SKM-1 treated with dmso at 0.1 percent for 144 hours (cell line): ENCODE measurements around the gene ST3GAL3.
"Not testable (repeated sequence)": the region's sequence is repeated elsewhere in the genome, so short reads cannot be mapped to it uniquely, and the experiment has no call there.

Experiments
- DNase-seq: peaks from one replicate; lab custom pipeline; 2025; ENCODE audit not compliant: unreplicated experiment; lab: John Stamatoyannopoulos, UW

ST3GAL3 gene

DNA sequence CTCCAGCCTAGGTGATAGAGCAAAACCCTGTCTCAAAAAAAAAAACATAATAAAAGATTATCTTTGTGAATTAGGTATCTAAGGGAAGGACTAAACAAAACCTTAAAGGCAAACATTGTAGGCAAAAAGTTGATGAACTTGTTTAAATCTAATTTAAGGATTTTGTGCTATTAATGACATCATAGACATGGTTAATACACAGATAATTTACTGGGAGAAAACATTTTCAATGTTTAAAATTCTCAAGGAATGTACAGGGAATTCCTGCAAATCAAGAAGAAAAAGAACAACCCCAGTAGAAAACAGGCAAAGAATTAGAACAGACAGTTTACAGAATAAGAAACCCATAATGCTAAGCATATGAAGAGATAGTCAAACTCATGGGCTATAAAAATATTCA is 47.6 kb downstream of the ST3GAL3 start:
- no peak for DNase-seq

DNA sequence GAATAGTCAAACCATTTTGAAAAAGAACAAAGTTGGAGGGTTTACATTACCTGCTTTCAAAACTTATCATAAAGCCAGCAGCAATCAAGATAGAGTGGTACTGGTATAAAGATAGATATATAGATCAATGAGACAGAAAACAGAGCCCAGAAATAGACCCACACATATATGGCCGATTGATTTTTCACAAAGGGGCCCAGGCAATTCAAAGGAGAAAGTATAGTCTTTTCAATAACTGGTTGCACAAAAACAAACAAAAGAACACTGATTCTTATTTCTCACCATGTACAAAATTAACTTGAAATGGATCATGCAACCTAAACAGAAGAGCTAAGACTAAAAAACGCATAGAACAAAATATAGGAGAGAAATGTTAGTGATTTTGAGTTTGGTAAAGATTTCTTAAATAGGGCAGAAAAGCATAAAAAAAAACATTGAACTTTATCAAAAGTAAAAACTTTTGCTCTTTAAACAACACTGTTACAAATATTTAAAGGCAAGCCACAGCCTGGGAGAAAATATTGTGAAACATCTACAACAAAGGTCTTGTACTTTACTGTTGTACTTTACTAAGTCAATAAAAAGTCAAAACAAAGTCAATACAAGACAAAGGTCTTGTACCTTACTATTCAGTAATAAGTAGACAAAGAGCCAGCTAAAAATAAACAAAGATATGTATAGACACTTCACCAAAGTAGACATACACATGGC is 50.2 kb downstream of the ST3GAL3 start:
- DNase-seq, result no peak

DNA sequence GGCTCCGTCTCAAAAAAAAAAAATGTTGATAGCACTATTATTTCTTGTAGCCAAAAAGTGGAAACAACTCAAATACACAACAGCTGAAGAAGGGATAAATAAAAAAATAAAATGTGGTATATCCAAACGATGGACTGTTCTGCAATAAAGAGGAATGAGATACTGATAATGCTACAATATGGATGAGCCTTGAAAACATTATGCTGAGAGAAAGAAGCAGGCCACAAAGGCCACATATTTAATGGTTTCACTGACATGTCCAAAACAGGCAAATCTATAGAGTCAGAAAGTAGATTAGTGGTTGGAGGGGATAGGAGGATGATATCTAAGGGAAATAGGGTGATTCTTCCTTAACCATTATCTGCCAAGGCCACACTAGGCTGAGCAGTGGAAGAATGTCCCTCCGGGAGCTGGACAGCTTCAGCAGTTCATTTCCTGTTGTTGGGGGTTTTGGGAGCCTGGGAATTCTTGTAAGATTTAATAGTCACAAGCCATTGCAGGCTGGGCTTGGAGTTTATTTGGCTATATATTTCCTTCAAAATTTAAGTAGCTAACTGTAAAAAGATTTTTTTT is 53.5 kb downstream of the ST3GAL3 start:
- no peak for DNase-seq

DNA sequence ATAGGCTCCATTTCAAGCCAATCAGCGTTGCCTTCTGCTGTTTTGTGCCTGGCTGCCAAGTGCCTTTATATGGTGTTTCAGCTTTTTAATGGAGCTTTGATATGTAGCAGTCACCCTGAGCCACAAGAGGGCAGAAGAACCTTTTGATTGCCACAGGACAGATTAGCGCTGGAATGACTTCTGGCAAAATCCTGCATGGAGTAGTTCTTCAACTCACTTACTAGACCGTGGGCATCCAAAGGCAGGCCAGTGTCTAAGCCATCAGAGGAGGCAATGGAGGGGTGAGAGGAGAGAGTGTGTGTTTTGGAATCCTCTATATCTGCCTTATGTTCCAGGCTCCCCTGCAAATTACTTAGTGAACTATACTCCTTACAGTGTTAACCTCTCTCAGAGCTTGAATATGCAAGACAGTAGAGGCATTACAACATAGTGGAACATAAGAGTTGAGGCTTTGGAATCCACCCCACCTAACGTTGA is 56.2 kb downstream of the ST3GAL3 start:
- peak; percentile 60 for DNase-seq

DNA sequence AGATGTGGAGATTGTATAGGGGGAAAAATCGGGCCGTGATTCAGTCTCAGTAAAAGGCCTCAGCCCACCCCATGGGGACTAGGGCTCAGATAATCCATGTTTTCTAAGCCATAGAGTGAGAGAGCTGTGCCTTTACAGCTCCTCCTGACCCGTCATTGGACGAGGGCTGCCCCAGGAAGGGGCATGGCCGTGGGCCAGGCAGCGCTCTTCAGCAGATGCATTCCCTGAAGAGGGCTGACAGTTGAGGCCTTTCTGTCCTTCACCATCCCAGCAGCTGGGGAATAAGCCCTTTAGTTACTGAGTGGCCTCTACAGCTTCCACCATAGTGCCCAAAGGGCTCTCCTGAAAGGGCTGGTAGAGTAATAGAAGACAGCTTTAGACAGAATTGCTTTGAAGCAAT is 57.2 kb downstream of the ST3GAL3 start:
- DNase-seq, result no peak

DNA sequence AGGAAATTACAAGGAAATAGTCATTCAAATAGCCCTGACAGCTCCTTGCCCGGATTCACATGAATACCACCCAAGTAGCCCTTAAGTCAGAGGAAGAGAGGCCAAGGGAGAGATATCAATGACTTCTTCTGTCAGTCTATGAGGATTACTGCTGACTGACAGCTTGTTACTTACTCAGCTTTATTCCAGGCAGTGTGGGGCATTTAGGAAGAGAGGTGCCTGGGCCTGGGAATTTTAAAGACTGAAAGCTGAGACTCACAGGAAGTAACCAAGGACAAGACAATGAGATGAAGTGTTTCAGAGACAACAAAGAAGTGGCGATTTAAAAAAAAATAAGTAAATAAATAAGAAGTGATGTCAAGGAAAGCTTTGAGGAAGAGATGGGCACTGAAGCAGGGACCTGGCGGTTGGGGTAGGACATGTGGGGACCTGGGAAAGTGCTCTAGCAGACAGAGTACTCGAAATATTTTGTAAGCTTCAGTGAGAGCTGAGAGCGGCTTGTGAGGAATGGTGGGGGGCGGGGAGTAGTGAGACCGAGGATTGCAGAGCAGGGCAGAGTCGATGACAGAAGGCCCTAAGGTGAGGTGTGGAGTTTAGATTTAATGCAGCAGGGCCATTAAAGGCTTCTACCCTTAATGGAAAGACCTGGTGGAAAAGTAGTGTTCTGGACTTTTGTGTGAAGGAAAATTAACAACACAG is 58.9 kb downstream of the ST3GAL3 start:
- no peak for DNase-seq

DNA sequence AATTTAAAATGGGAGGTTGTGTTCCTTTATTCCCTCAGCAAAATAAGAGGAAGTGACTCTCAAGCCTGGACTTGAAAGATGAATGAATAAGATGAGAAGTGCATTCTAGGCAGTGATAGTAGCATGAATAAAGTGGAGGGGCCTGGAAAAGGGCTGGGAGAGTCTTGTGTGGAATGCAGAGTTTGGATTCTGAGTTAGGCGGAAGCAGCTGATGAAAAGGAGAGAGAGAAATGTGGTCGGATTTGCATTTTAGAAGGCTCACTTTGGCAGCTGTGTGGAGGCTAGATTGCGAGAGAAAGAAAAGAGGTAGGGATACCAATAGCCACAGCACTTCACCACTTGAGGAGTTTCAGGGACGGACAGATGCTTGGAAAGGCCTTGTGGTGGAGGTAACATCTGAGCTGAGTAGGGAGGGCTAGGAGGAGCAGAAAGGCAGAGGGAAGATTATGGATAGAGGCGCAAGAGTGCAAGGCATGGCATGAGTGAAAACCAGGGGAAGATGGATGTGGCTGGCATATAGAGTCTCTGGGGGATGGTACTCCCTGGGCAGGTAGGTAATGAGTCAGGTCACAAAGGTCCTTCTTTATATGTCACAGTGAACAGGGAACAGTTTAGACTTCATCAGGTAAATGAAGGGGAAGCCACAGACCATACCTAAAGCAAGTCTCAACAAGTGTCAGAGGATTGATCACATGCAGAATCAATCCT is 59.6 kb downstream of the ST3GAL3 start:
- DNase-seq, result peak; percentile 20

DNA sequence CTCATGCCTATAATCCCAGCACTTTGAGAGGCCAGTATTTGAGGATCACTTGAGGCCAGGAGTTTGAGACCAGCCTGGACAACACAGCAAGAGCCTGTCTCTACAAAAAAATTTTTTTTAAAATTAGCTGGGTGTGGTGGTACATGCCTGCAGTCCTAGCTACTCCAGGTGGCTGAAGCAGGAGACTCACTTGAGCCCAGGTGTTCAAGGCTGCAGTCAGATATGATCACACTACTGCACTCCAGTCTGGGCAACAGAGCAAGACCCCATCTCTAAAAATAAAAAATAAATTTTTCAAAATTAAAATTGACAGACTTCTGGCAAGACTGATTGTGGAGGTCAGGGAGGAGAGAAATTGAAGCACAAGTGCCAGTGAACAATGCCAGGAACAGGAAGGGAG is 60.8 kb downstream of the ST3GAL3 start:
- DNase-seq, result no peak

DNA sequence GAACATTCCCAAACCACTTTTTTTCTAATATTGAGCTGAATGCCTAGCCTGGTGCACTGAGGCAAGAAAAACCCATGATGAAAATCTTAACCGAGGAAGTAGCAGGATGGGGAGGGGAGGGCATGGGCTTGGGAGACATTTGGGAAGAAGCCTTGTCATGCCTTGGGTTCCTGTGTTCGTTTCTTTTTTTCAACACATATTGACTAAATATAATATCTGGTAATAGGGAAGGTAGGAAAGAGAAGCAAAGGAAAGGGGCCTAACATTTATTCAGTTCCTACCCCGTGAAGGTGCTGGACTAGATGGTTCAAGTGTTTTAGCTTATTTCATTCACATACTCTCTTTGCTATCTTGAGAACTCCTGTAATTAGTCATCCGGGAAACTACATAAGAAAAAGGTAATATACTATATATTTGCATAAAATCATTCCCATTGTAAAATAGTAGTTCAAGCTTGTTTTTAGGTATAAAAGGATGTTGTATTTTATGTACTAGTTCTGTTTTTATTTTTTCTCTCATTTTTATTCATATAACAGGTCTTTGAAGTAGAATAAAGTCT is 62.1 kb downstream of the ST3GAL3 start:
- no peak for DNase-seq

DNA sequence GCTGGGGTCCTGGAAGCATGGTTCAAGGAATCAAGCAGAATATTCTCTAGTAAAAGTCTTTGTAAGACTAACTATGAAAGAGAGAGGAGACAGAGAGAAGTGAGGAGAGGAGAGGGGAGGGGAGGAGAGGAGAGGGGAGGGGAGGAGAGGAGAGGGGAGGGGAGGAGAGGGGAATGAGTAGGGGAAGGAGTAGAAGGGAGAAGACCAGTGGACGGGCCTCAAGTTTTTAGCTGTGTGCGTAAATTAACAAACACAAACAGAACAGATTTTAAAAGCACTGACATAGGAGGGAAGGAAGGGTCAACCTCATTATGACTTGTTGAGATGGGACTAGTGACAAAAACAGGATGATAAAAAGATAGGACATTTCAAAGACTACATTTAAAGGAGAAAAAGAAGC is 62.8 kb downstream of the ST3GAL3 start:
- no peak for DNase-seq

DNA sequence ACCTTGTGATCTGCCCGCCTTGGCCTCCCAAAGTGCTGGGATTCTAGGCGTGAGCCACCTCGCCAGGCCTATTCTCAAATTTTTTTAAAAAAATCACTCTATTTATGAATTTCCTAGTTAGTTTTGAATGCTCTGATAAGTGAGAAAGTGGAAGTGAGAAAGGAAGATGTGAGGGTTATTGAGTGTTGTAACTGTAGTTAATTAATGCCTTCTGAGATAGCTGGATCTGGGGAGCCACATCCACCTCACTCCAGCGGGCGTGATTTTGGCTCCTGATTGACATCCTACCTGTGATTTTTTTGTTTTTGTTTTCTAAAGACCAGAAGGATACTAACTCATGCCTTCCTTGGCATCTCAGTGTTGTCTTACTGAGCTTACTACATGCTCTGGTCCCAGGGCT is 65.6 kb downstream of the ST3GAL3 start:
- DNase-seq, result no peak

DNA sequence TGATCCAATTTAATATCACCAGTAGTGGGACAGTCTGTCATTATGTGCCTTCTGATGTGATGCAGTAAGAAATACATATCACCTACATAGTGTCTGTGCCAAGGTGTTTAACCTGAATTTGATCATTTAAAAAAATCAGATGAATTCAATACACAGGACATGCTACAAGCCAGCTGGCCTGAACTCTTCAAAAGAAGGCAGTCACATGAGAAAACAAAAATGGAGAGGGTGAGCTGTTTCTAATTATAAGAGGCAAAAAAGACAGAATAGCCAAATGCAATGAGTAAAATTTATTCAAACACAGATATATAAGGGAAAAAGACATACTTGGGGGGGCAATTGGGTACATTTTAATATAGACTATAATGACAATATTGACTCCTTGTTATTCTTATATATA is 66.5 kb downstream of the ST3GAL3 start:
- DNase-seq, result no peak

DNA sequence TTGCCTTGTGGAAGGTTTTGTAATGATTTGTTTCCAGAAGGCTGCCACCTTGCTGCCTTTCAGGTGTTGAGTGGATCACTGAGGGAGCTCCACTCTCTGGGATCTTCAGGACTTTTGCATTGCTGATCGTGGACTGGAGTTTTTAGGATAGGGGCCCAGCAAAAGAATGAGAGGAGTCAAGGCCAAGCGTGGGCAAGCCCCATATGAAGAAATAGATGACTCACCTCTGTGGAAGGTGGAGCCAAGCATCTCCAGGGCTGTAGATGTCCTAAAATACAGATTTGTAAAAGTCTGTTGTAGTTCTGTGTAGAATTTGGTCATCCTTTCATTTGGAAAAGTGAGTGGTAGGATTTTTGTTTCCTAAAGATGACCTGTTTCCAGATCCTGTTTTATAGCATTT is 67.0 kb downstream of the ST3GAL3 start:
- DNase-seq, result no peak

DNA sequence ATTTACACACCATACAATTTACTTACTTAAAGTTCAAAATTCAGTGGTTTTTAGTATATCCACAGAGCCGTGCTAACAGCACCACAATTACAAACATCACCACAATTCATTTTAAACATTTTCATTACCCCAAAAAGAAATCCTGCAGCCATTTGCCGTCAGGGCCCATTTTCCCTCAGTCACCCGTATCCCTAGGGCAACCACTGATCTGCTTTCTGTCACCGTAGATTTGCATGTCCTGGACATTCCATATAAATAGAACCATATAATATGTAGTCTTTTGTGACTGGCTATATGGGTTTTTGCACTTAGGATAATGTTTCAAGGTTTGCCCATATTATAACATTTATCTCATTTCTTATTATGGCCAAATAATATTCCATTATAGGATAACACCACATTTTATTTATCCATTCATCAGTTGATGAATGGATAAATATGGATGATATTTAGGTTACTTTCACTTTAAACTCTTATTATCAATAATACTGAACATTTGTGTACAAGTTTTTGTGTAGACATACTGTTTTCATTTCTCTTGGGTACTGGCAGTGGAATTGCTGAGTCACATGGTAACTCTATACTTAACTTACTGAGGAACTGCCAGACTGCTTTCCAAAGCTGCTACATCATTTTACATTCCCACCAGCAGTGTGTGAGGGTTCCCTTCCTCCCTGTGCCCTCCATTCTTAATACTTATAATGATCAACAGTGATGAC is 68.9 kb downstream of the ST3GAL3 start:
- DNase-seq, result no peak

DNA sequence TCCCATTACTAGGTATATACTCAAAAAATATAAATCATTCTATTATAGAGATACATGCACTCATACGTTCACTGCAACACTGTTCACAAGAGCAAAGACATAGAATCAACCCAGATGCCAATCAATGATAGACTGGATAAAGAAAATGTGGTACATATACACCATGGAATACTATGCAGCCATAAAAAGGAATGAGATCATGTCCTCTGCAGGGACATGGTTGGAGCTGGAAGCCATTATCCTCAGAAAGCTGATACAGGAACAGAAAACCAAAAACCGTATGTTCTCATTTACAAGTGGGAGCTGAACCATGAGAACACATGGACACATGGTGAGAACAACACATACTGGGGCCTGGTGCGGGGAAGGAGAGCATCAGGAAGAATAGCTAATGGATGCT is 70.6 kb downstream of the ST3GAL3 start:
- not testable (repeated sequence) for DNase-seq

DNA sequence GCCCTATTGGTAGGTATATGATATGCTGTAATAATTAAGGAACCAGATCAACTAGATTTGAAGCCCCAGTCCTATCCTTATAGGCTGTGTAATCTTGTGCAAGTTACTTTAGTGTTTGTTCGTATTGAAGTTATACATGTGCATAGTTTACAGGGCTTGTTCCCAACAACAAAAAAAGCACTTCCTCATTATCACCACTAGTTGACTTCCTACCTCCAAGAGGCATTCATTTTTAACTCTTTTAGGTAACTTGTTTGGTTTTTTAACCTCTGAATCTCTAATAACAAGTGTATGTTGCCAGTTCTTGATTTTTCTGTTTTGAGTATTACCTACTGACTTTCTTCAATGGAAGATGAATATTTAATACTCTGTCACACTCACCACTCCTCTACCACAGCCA is 71.9 kb downstream of the ST3GAL3 start:
- peak; percentile 18 for DNase-seq

DNA sequence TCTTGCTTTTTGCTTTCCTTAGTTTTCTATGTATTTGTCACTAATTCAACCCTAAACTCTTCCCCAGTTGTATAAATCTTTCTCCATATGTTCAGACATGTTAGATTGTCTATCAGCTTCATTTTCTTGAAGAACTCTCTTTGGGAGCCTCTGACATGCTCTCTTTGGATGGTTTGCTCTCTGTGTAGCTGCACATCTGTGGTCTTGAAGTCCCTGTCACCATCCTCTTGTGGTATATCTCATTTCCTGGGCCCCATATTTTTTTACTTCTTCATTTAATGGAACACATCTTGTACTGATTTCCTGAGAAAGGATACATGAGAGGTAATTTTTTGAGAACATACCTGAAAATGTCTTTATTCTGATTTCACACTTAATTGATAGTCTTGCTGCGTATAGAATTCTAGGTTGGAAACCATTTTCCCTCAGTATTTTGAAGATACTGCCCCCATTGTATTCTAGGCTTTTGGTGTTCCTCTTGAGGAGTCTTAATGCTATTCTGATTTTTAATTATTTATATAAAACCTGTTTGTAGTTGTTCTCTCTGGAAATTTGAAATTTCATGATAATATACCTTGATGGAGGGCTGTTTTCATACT is 72.6 kb downstream of the ST3GAL3 start:
- peak; percentile 48 for DNase-seq

DNA sequence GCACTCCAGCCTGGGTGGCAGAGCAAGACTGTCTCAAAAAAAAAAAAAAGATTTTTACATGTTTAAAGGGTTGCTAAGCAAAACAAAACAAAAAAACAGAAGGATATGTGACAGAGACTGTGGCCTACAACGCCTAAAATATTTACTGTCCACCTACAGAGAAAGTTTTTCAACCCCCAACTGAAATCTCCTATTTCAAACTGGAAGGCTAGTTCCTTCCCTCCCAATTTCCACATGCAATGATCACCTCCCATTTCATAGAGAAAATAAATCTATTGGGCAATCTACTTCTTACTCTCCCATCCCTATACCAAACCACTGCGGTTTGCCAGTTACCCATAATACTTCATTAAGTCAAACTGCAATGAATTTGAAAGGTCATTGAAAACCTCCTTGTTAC is 74.2 kb downstream of the ST3GAL3 start:
- DNase-seq, result peak; percentile 54

DNA sequence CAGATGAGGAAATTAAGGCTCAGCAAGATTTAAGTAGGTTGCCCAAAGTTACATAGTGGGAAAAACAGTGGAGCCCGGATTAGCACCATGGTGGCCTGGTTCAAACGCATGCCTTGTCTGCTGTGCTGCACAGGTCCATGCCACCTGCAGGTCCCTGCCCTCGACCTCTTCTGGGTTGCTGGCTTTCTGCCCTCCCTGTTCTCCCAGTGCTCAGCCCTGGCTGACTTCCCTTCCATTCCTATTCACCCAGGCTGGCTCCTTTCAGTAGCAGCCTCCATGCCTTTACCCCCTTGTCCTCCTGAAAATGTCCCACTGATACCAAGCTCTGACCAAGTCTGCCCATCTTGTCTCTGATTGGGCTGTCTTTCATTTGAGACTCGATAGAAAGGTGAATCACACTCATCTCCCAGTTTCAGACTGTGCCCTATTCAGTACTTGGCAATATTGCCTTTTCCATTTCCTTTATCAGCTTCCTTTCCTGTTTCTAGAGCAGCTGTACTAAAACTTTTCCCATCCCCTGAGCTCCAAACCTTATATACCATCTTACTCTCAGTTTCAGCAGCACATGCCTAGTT is 75.8 kb downstream of the ST3GAL3 start:
- DNase-seq, result no peak

DNA sequence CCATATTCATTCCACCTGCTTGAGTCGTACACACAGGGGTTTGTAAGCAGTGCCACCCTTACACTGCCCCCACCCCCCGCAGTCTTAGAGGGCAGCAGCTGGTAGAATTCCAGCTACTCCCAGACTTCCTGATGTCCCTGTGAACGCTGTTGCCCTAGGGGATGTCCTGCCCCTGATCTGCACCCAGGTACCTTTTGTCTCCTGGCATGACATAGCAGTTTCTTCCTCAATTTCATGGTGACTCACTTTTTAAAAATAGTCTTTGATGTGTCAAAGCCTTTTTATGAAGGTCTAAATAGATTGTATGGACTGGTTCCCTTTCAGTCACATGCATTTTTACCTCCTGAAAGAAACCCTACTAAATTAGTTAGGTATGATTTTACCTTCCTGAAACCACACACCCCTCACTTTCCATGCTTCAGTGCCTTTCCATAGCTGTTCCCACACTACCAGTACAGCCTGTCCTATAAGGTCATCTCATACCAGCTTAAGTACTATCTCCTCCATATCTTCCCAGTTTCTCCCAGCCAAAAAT is 76.4 kb downstream of the ST3GAL3 start:
- DNase-seq, result peak; percentile 25
